Caki2 (cell line): ENCODE measurements around the gene MLH1. TPM values are rescaled to one million over a fixed set of nuclear protein-coding genes. Genes with fewer than 3 reads are reported as not detected.
A peak's percentile ranks its signal among the peaks of the same experiment; 100 is the strongest.
"Not testable (repeated sequence)": the region's sequence is repeated elsewhere in the genome, so short reads cannot be mapped to it uniquely, and the experiment has no call there.

Source experiments
- DNase-seq: peaks from one replicate; pipeline ENCODE4 v3.0.0-alpha.2; 2015; ENCODE audit warnings: low read depth
- in situ Hi-C: cut with HindIII; loops from 2 replicates; pipeline ENCODE4 v1.10.0; 2016; ENCODE audit warnings: low sequenced_read_pairs, low pct_unique_long_range_greater_than_20kb, mixed read lengths
- total RNA-seq: library from RNA; depleted of rRNA; stranded (reverse); fragments of >200 nt; shearing (Covaris generic); gene quantifications from 2 replicates; pipeline ENCODE4 v1.2.3, GENCODE V29; 2014; ENCODE audit warnings: low replicate concordance; rRNA removed

Gene MLH1
- 51.4 and 66.6 TPM in 2 replicates for total RNA-seq

GRCh38 chr3:36993326-36994283 lies at the start of gene MLH1:
MLH1 (plus strand) TSS chr3:36993518; CDS start chr3:36993548, 30 bp downstream.
- in situ Hi-C loops, result no loop called here
- DNase-seq, result peak; percentile 100

- in situ Hi-C loops, result no loop called here
- no peak for DNase-seq
Measured at GRCh38 chr3:36943601-36944000, 49.7 kb upstream of the MLH1 start.

DNA sequence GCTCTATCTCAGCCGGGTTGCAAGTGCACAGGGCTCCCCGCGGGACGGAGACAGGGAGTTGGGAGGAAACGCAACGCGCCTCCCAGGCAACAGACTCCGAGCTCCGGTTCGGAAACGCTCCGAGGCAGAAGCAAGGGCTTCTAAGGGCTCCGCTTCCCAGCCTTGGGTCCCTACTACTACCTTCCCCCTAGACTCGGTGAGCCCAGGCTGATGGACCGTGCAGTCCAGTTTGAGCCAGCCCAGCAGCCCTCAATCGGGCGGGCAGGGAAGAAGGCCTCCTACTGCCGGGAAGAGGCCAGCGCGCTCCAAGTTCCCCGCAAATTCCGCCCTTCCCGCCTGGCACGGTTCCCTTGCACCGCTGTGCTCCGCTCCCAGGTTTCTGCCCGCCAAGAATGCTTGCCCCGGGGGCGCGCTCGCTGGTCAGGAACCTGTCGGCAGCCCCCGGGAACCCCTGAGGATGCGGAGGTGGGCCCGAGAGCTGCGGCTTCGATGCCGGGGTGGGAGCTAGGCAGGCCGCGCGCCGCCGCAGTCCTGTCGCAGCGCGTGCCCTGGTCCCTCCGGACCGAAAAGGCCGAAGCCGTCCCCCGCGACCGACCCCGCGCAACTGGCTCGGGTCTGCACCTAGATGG lies 49.2 kb upstream of the MLH1 start:
- in situ Hi-C loops, result no loop called here
- DNase-seq, result peak; percentile 30

- DNase-seq, result peak; percentile 20
- in situ Hi-C loops, result no loop called here
Measured at GRCh38 chr3:36944641-36945270, 48.6 kb upstream of the MLH1 start, which contains the start of gene TRANK1. TRANK1 (minus strand) TSS chr3:36945054; CDS start chr3:36944809, 245 bp downstream.

- in situ Hi-C loops, result no loop called here
Measured at GRCh38 chr3:36945333-36945980, 47.9 kb upstream of the MLH1 start.

DNA sequence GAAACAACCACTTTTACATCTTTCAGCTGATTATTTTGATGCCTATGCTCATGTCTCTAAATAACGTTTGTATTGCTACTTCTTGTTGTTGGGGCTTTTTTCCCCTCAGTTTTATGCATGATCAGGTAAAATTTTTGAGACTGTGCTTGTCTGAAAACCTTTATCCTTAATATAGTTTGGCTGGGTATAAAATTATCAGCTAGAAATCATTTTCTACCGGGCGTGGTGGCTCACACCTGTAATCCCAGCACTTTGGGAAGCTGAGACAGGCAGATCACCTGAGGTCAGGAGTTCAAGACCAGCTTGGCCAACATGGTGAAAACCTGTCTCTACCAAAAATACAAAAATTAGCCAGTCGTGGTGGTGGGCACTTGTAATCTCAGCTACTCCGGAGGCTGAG lies 45.5 kb upstream of the MLH1 start:
- in situ Hi-C loops, DNase-seq: not testable (repeated sequence)

More at GRCh38 chr3:36945333-36945980, 47.9 kb upstream of the MLH1 start:
- DNase-seq, result no peak

- in situ Hi-C loops, result no loop called here
- no peak for DNase-seq
Measured at GRCh38 chr3:36954452-36955134, 38.7 kb upstream of the MLH1 start.

- in situ Hi-C loops, result no loop called here
- no peak for DNase-seq
Measured at GRCh38 chr3:36956155-36956554, 37.2 kb upstream of the MLH1 start.

GRCh38 chr3:36957063-36957462 lies 36.3 kb upstream of the MLH1 start:
- DNase-seq, result no peak
- in situ Hi-C loops, result no loop called here

- in situ Hi-C loops, result no loop called here
- DNase-seq, result peak; percentile 84
Measured at GRCh38 chr3:36957862-36958686, 35.2 kb upstream of the MLH1 start.

DNA sequence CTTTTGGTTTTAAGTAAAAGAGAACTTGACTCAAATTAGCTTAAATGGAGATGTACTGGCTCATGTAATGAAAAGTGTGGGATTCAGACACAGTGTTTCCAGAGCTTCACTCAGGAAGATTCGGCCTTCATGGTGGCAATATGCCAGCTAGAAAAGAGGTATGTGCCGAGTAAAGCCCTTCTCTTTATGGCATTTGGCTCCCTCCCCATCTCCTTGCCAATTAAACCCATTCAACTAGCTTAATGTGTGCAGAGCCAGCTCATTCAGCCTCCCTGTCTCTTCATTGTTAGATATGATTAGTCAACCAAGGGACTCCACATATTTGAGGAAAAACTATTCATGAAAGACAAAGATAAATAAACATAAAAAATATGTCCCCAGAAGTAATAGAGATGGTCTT lies 33.5 kb upstream of the MLH1 start:
- in situ Hi-C loops, result no loop called here

DNA sequence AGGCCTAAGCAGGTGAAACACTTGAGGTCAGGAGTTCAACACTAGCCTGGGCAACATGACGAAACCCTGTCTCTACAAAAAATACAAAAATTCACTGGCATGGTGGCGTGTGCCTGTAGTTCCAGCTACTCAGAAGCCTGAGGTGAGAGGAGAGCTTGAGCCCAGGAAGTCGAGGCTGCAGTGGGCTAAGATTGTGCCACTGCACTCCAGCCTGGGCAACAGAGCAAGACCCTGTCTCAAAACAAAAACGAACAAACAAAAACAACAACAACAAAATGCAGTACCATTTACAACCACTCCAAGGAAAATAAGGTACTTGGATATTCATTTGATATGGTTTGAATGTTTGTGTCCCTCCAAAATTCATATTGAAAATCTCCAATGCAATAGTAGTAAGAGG lies 32.8 kb upstream of the MLH1 start:
- DNase-seq, result no peak
- in situ Hi-C loops, result no loop called here

More for the DNA sequence above, 33.5 kb upstream of the MLH1 start:
- peak; percentile 87 for DNase-seq

GRCh38 chr3:36963008-36963407 lies 30.3 kb upstream of the MLH1 start:
- in situ Hi-C loops, DNase-seq: not testable (repeated sequence)

GRCh38 chr3:36964331-36964730 lies 29.0 kb upstream of the MLH1 start:
- no peak for DNase-seq
- in situ Hi-C loops, result no loop called here

GRCh38 chr3:36964817-36965216 lies 28.5 kb upstream of the MLH1 start:
- in situ Hi-C loops, result no loop called here
- DNase-seq, result no peak

GRCh38 chr3:36965440-36965839 lies 27.9 kb upstream of the MLH1 start:
- in situ Hi-C loops, result no loop called here
- DNase-seq, result no peak

DNA sequence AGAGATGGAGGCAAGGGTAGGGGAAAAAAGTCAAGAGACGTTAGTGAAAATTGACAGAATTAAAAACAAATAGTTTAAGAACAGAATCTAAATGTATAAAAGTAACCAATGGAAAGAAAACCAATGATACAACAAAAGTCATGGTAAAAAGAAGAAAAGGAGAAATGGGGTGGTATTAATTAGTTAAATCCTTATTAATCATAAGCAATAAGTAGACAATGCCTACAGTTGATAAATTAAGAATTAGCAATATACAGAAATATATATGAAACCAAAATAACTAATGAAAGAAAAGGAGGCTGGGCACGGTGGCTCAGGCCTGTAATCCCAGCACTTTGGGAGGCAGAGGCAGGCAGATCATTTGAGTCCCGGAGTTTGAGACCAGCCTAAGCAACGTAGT lies 24.2 kb upstream of the MLH1 start:
- in situ Hi-C loops, result no loop called here
- no peak for DNase-seq
